Measurements from ENCODE around the gene TENM4.

The TENM4 gene

GRCh38 chr11:79067352-79067679 is 373.5 kb downstream of the TENM4 start:
- Histone ChIP-seq H3K4me3 (ENCODE audit: low read depth, low read length) (peak overlapping the region; percentile 35), H3K27ac (no peak overlapping the region), H3K27me3 (replicated peaks) (no peaks in the 10 kb centered on the region), H3K36me3 (replicated peaks) (no peaks in the 10 kb centered on the region)
- DNase-seq: no peak
- in situ Hi-C loops (cut with HindIII; ENCODE audit: low pct_ligation_motif_present, low sequenced_read_pairs): no loop called here
- TF ChIP-seq CTCF (IDR thresholded peaks at IDR 0.05; ENCODE audit: low read depth, low read length, missing control alignments): no peak

- TF ChIP-seq CTCF (IDR thresholded peaks at IDR 0.05; ENCODE audit: low read depth, low read length, missing control alignments): no peak
- H3K27me3 ChIP-seq (replicated peaks): no peaks in the 10 kb centered on the region
- in situ Hi-C loops (cut with HindIII; ENCODE audit: low pct_ligation_motif_present, low sequenced_read_pairs): no loop called here
- no peak for DNase-seq
- H3K36me3 ChIP-seq (replicated peaks): no peaks in the 10 kb centered on the region
- H3K4me3 ChIP-seq (ENCODE audit: low read depth, low read length): peak overlapping the region; percentile 35
- no peak overlapping the region for H3K27ac ChIP-seq
Observed at GRCh38 chr11:79066456-79067351, 374.1 kb downstream of the TENM4 start.

- no peaks in the 10 kb centered on the region for H3K36me3 ChIP-seq (replicated peaks)
- in situ Hi-C loops (cut with HindIII; ENCODE audit: low pct_ligation_motif_present, low sequenced_read_pairs): no loop called here
- no peaks in the 10 kb centered on the region for H3K27me3 ChIP-seq (replicated peaks)
- H3K27ac ChIP-seq: no peak overlapping the region
- TF ChIP-seq CTCF (IDR thresholded peaks at IDR 0.05; ENCODE audit: low read depth, low read length, missing control alignments): peak; percentile 75
- DNase-seq: peak; percentile 42
- H3K4me3 ChIP-seq (ENCODE audit: low read depth, low read length): no peak overlapping the region
Observed at GRCh38 chr11:79062814-79063762, 377.7 kb downstream of the TENM4 start.

- in situ Hi-C loops (cut with HindIII; ENCODE audit: low pct_ligation_motif_present, low sequenced_read_pairs): no loop called here
- Histone ChIP-seq H3K36me3 (replicated peaks) (no peaks in the 10 kb centered on the region), H3K4me3 (ENCODE audit: low read depth, low read length) (no peak overlapping the region), H3K27me3 (replicated peaks) (no peaks in the 10 kb centered on the region), H3K27ac (no peak overlapping the region)
- DNase-seq: no peak
- TF ChIP-seq CTCF (IDR thresholded peaks at IDR 0.05; ENCODE audit: low read depth, low read length, missing control alignments): no peak
Observed at GRCh38 chr11:79060081-79060953, 380.5 kb downstream of the TENM4 start.

GRCh38 chr11:79059141-79059540 is 381.7 kb downstream of the TENM4 start:
- Histone ChIP-seq H3K27ac (no peak overlapping the region), H3K27me3 (replicated peaks) (no peaks in the 10 kb centered on the region), H3K4me3 (ENCODE audit: low read depth, low read length) (no peak overlapping the region), H3K36me3 (replicated peaks) (no peaks in the 10 kb centered on the region)
- no peak for TF ChIP-seq CTCF (IDR thresholded peaks at IDR 0.05; ENCODE audit: low read depth, low read length, missing control alignments)
- in situ Hi-C loops (cut with HindIII; ENCODE audit: low pct_ligation_motif_present, low sequenced_read_pairs): no loop called here
- no peak for DNase-seq

Measured in brain microvascular endothelial cell (primary cell).